Endothelial cell of umbilical vein (primary cell): ENCODE measurements around the gene PKN2. TPM values are rescaled to one million over a fixed set of nuclear protein-coding genes. Genes with fewer than 3 reads are reported as not detected.

Experiments used
- BruUV-seq: library from RNA; stranded (reverse); fragments of 400-500 nt; replicated peaks from 2 replicates; lab custom pipeline; 2021; lab: Mats Ljungman, UMichigan
- CTCF ChIA-PET: fragments of 300-600, 350-600 bp; sonication (Branson Sonifier 250); formaldehyde crosslinking; loops from one replicate; lab custom pipeline; 2021; ENCODE audit warnings: antibody characterized with exemption, inconsistent platforms; lab: Charles Lee
- POLR2A ChIA-PET: fragments of 300-600, 350-600 bp; sonication (Branson Sonifier 250); formaldehyde crosslinking; loops from one replicate; lab custom pipeline; 2021; ENCODE audit warnings: antibody characterized with exemption, inconsistent platforms; lab: Charles Lee
- DNase-seq: peaks from one replicate; pipeline ENCODE4 v3.0.0-alpha.2; 2011; ENCODE audit warnings: low read depth, low spot score
- FAIRE-seq: peaks from 2 replicates; lab custom pipeline; 2011; peaks lifted over from hg19 to GRCh38; lab: Jason Lieb, UNC
- H2AFZ ChIP-seq: 2 replicates; pipeline ENCODE4 v1.6.0; 2012; ENCODE audit warnings: low read depth, low read length, control low read depth, inconsistent platforms
- H3K27ac ChIP-seq: 2 replicates; pipeline ENCODE4 v1.5.1; 2011; ENCODE audit warnings: low read depth, mild to moderate bottlenecking, control low read depth, low read length, moderate library complexity; ENCODE audit not compliant: insufficient read depth
- H3K27me3 ChIP-seq, 2 experiments: 2 replicates each; pipeline versions ENCODE4 v1.6.0 to v1.6.1; 2011; ENCODE audit warnings: low read length in 2 of 2, mixed read lengths in 1 of 2; ENCODE audit not compliant: control insufficient read depth in 2 of 2, insufficient read depth in 2 of 2
- H3K36me3 ChIP-seq, 2 experiments: 2 replicates in 1 of 2; 3 replicates in 1 of 2; pipeline ENCODE4 v1.5.1; 2011; ENCODE audit warnings: low read length in 2 of 2, mild to moderate bottlenecking in 1 of 2, moderate library complexity in 1 of 2; ENCODE audit not compliant: control insufficient read depth in 2 of 2, insufficient read depth in 2 of 2; ENCODE audit errors: extremely low read depth in 1 of 2
- H3K4me1 ChIP-seq: 3 replicates; pipeline ENCODE4 v1.5.1; 2011; ENCODE audit warnings: mild to moderate bottlenecking, low read length; ENCODE audit not compliant: control insufficient read depth, insufficient read depth; ENCODE audit errors: extremely low read depth
- H3K4me2 ChIP-seq: 2 replicates; pipeline ENCODE4 v1.6.1; 2011; ENCODE audit warnings: low read length, control low read depth, mixed read lengths; ENCODE audit not compliant: insufficient read depth
- H3K4me3 ChIP-seq, 3 experiments: fragments of 200-600 bp in 1 of 3; sonication (generic), shearing (Covaris generic) in 1 of 3; replicated peaks in 1 of 3; 2 replicates each; pipeline ENCODE4 v1.5.1; 2011 to 2016; ENCODE audit warnings: control low read depth in 3 of 3, low read length in 3 of 3, mild to moderate bottlenecking in 2 of 3, inconsistent platforms in 1 of 3, low read depth in 1 of 3, moderate library complexity in 1 of 3; ENCODE audit not compliant: insufficient read depth in 1 of 3
- H3K79me2 ChIP-seq: 2 replicates; pipeline ENCODE4 v1.6.0; 2012; ENCODE audit warnings: low read length, inconsistent platforms; ENCODE audit not compliant: control insufficient read depth, insufficient read depth
- H3K9ac ChIP-seq: replicated peaks from 2 replicates; pipeline ENCODE3; 2011; ENCODE audit warnings: low read length, control low read depth; ENCODE audit not compliant: insufficient read depth; ENCODE audit errors: extremely low read depth
- H3K9me1 ChIP-seq: replicated peaks from 3 replicates; pipeline ENCODE4 v1.6.0; 2011; ENCODE audit warnings: mild to moderate bottlenecking, low read length; ENCODE audit not compliant: control insufficient read depth, insufficient read depth; ENCODE audit errors: extremely low read depth
- H3K9me3 ChIP-seq: replicated peaks from 2 replicates; pipeline ENCODE4 v1.5.1; 2012; ENCODE audit warnings: low read length, inconsistent platforms; ENCODE audit not compliant: control insufficient read depth, insufficient read depth
- H4K20me1 ChIP-seq: replicated peaks from 2 replicates; pipeline ENCODE3; 2011; ENCODE audit warnings: mild to moderate bottlenecking, low read length; ENCODE audit not compliant: control insufficient read depth, insufficient read depth; ENCODE audit errors: extremely low read depth
- EZH2 ChIP-seq: IDR thresholded peaks from 2 replicates; pipeline ENCODE4 v1.6.1; 2012; ENCODE audit warnings: borderline replicate concordance, low read depth, mild to moderate bottlenecking, moderate library complexity, low read length, inconsistent platforms; ENCODE audit not compliant: severe bottlenecking
- FOS ChIP-seq: IDR thresholded peaks from 2 replicates; pipeline ENCODE4 v1.6.1; 2011; ENCODE audit warnings: mild to moderate bottlenecking, low read length, moderate library complexity, borderline replicate concordance; ENCODE audit not compliant: insufficient read depth
- GATA2 ChIP-seq: IDR thresholded peaks from 2 replicates; pipeline ENCODE4 v1.7.0; 2011; ENCODE audit warnings: low read depth, mild to moderate bottlenecking, moderate library complexity, mixed read lengths, low read length; ENCODE audit not compliant: insufficient read length, insufficient read depth
- JUN ChIP-seq: IDR thresholded peaks from 2 replicates; pipeline ENCODE4 v1.6.1; 2011; ENCODE audit warnings: borderline replicate concordance, low read depth; ENCODE audit not compliant: insufficient read length, insufficient read depth
- MAX ChIP-seq: IDR thresholded peaks from 2 replicates; pipeline ENCODE4 v1.6.1; 2011; ENCODE audit not compliant: insufficient read depth, insufficient read length
- MYC ChIP-seq: IDR thresholded peaks from one replicate; pipeline ENCODE4 v1.6.1; 2011; ENCODE audit warnings: mild to moderate bottlenecking, low read depth, low read length
- POLR2A ChIP-seq: IDR thresholded peaks from 2 replicates; pipeline ENCODE4 v1.6.1; 2012; ENCODE audit warnings: low read depth, mild to moderate bottlenecking, control low read depth, low read length
- POLR2AphosphoS5 ChIP-seq: IDR thresholded peaks from 2 replicates; pipeline ENCODE4 v1.6.1; 2012; ENCODE audit warnings: low read depth, mild to moderate bottlenecking, control low read depth, low read length, moderate library complexity; ENCODE audit not compliant: insufficient read depth
- dilution Hi-C: fragments of 300-500 bp; cut with MboI; formaldehyde crosslinking; loops from one replicate; pipeline ENCODE4 v1.15.0; 2019; ENCODE audit warnings: low sequenced_read_pairs; ENCODE audit not compliant: extremely low pct_ligation_motif_present
- intact Hi-C: fragments of 100-400 bp; cut with micrococcal nuclease; formaldehyde crosslinking; loops from one replicate; pipeline ENCODE4 v1.10.0; 2022
- polyA plus RNA-seq, 4 experiments: library from polyadenylated mRNA; depleted of rRNA in 3 of 4; stranded (reverse) in 3 of 4; unstranded in 1 of 4; fragments of >200 nt; gene quantifications; 2 replicates each; pipeline versions ENCODE4 v1.2.1 to v1.2.3, GENCODE V29; 2011 to 2012; ENCODE audit warnings: missing spikeins in 1 of 4
- total RNA-seq: library from RNA; stranded (reverse); gene quantifications from 2 replicates; pipeline ENCODE4 v1.2.3, GENCODE V29; 2021
- TF ChIP-seq, protein P1 (sequence below), 2 donors: IDR thresholded peaks; 1 replicate in 1 of 2; 2 replicates in 1 of 2; pipeline ENCODE4 v1.5.1; 2011; ENCODE audit warnings: low read length in 2 of 2, mild to moderate bottlenecking in 2 of 2, moderate library complexity in 2 of 2, control low read depth in 1 of 2, inconsistent platforms in 1 of 2, low read depth in 1 of 2; ENCODE audit not compliant: insufficient read depth in 1 of 2; ENCODE audit errors: extremely low read depth in 1 of 2

The PKN2 gene
- total and polyA plus RNA-seq, 2 donors (not counting 3 experiments of a cell fraction or from before 2014, with no cell fraction given), result 11.5 to 47.3 TPM

GRCh38 chr1:88742531-88742930 is 58.5 kb downstream of the PKN2 start:
- CTCF ChIA-PET, result no interaction called here
- Histone ChIP-seq H4K20me1 (no peaks in the 10 kb centered on the region), H3K9me3 (no peaks in the 10 kb centered on the region), H3K4me1 (peaks cover 3% of the 10 kb centered on the region), H3K4me3 (no peak overlapping the region), H3K27me3 (no peaks in the 10 kb centered on the region), H3K9me1 (peaks cover 2% of the 10 kb centered on the region), H3K9ac (no peak overlapping the region), H3K36me3 (no peaks in the 10 kb centered on the region), H3K4me2 (no peak overlapping the region), H3K27ac (no peak overlapping the region), H3K79me2 (peaks cover 18% of the 10 kb centered on the region), H2AFZ (no peak overlapping the region)
- intact Hi-C loops, result no loop called here
- no TSS peak for BruUV-seq
- TF ChIP-seq FOS, result no peak
- no peak for TF ChIP-seq EZH2
- TF ChIP-seq POLR2AphosphoS5, result no peak
- no peak for TF ChIP-seq JUN
- no peak for TF ChIP-seq POLR2A
- TF ChIP-seq MAX, result no peak
- TF ChIP-seq GATA2, result no peak
- TF ChIP-seq MYC, result no peak
- TF ChIP-seq, protein P1, sequence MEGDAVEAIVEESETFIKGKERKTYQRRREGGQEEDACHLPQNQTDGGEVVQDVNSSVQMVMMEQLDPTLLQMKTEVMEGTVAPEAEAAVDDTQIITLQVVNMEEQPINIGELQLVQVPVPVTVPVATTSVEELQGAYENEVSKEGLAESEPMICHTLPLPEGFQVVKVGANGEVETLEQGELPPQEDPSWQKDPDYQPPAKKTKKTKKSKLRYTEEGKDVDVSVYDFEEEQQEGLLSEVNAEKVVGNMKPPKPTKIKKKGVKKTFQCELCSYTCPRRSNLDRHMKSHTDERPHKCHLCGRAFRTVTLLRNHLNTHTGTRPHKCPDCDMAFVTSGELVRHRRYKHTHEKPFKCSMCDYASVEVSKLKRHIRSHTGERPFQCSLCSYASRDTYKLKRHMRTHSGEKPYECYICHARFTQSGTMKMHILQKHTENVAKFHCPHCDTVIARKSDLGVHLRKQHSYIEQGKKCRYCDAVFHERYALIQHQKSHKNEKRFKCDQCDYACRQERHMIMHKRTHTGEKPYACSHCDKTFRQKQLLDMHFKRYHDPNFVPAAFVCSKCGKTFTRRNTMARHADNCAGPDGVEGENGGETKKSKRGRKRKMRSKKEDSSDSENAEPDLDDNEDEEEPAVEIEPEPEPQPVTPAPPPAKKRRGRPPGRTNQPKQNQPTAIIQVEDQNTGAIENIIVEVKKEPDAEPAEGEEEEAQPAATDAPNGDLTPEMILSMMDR (IDR thresholded peaks at IDR 0.05; ENCODE audit: extremely low read depth in 1 of 2, insufficient read depth in 1 of 2, low read depth in 1 of 2, low read length in 2 of 2), result no peak
- dilution Hi-C loops, result no loop called here
- DNase-seq, result no peak
- FAIRE-seq, result no peak
- POLR2A ChIA-PET, result no interaction called here
